COR-L47 (cell line): ENCODE measurements around the gene PRDX3.
"Not testable (repeated sequence)": the region's sequence is repeated elsewhere in the genome, so short reads cannot be mapped to it uniquely, and the experiment has no call there.

Experiments
- DNase-seq: peaks from one replicate; lab custom pipeline; 2025; lab: John Stamatoyannopoulos, UW

Gene PRDX3

DNA sequence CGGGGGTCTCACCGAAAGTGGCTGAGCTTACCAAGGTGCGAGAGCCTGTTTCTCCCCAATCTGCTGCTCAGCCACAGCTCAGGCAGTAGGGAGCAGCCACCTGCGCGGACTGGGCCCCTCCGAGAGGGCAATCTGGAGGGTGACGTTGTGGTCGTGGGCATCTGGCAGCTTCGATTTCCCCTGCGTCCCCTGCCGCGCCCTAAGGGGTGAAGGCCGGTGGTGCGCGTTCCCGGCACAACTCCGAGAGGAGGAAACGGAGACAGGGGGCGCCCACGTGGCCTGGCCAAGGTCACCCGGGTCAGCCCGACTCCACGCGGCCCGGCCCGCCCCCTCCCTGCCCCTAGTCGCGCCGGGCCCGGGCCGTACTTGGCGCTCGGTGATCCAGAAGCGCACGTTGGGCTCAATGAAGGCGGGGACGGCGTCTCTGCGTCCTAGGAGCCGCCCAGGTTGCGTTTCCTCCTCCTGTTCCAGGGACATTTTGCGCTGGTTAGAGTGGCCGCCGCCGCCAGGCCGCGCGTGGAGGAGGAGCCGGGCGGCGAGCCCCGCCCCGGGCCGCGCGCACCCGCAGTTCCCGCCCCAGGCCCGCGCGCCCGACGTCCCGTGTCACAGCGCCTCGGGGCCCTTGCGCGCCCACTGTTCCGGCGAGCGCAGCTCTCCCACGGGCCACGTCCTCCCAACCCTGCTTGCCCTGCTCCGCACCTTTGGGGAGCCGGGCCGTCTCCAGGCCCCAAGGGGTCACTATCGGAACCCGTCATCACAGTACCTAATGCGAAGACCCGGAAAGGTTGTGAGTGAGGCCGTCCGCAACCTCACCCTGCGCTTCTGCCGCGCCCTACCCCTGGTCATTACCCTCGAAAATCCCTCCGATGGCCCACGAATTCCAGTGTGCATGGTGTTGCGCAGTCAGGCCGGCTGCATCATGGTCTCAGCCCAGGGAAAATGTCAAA lies 13.2 kb downstream of the PRDX3 start, which contains the start of gene SFXN4:
TSS of gene SFXN4 (minus strand) at position 544 of the 947 bp plus-strand sequence. CDS start at position 477, 67 bp downstream.
- peak; percentile 34 for DNase-seq

DNA sequence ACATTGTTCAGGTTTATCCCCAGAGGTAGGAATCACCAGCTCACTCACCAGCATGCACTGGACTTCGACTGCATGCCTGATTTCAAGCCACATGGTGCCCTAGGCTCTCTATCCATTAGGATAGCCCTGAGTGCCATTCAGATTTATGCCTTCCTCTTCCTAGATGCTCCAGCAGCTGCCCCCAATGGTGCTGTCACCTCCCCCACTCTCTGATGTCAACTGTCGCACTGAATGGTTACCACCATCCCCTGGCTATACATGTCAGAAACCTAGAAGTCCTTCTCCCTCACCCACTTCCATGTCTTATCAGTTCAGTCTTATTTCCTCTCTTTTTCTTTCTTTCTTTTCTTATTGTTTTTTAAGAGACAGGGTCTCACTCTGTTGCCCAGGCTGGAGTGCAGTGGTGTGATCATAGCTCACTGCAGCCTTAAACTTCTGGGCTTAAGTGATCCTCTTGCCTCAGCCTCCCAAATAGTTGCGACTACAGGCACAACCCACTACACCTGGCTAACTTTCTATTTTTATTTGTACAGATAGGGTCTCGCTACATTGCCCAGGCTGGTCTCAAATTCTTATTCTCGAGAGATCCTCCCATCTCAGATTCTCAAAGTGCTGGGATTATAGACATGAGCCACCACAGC lies 16.0 kb downstream of the PRDX3 start:
- DNase-seq, result no peak

DNA sequence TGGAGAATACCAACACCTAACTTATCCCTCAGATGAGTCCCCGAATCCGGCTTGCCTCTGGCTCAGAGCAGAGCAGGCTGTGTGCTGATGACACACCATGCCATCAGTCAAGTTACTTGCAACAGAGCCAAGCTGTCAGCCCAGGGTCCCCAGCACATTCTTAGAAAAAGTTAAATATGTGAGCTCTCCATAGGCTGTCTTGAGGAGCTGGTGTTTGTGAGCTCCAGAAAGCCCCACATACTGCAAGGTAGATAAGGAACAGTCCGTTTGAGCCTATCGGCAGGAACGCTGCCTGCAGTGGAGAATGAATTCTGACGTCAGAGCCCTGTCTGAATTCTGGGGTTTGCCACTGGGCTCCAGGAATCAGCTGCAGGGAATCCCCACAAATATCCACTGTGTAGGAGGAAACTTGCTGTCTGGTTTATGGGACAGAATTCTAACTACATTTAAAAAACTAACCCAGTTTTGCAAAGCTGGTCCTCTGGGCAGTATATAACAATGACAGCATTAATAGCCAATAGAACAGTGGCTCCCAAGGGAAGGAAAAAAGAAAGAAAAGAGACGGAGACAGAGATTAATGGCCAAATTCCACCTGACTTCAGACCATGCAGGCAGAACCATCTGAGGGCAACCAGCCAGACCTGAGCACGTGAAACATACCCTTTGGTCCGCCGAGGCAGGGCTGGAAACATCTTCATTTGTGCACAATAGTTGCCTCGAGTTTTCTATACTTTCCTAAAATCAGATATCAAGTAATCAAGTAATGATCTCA lies 16.7 kb downstream of the PRDX3 start:
- DNase-seq, result no peak

DNA sequence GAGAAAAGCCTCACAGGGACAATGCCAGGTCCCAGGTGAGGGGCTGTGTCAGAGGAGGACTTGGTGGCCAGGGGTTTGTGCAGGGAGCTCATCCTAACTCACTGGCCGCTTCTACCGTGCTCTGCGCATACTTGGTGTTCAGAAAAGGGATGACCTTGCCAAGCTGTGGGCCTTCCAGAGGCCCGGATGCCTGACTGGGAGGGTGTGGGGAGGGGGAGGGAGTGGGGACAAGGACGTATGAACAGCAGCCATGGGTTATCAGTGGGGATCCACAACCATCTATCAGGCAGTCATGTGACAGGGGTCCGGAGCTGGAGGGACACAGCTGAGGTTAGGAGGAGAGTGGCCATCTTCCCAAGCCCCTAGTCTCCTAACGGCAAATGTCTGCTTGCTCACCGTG lies 19.3 kb downstream of the PRDX3 start:
- no peak for DNase-seq

DNA sequence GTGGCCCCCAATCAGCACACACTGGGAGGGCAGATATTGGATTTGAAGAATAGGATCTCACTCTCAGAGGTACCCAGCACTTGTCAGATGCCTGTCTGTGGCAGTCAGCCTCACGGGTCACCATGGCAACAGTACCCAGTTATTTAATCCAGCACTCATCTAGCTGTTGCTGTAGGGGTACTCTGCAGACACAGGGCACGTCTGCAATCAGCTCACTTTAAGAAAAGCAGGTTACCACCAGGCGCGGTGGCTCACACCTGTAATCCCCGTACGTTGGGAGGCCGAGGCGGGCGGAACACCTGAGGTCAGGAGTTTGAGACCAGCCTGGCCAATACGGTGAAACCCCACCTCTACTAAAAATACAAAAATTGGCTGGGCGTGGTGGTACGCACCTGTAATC lies 25.0 kb downstream of the PRDX3 start:
- DNase-seq, result no peak

DNA sequence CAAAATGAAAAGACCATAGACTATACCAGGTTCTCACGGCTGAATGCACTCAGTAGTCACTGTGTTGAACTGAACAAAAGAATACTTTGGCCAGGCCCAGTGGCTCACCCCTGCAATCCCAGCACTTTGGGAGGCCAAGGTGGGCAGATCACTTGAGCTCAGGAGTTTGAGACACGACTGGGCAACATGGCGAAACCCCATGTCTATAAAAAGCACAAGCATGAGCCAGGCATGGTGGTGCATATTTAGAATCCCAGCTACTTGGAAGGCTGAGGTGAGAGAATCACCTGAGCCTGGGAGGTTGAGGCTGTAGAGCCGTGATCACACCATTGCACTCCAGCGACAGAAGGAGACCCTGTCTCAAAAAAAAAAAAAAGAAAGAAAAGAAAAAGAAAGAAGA lies 25.6 kb downstream of the PRDX3 start:
- no peak for DNase-seq

DNA sequence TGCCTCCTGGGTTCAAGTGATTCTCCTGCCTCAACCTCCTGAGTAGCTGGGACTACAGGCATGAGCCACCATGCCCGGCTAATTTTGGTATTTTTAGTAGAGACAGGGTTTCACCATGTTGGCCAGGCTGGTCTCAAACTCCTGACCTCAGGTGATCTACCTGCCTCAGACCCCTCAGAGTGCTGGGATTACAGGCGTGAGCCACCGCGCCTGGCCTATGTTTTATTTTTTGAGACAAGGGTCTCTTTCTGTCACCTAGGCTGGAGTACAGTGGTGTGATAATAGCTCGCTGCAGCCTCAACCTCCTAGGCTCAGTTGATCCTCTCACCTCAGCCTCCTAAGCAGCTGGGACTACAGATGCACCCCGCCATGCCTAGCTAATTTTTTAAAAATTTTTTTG lies 27.0 kb downstream of the PRDX3 start:
- not testable (repeated sequence) for DNase-seq

DNA sequence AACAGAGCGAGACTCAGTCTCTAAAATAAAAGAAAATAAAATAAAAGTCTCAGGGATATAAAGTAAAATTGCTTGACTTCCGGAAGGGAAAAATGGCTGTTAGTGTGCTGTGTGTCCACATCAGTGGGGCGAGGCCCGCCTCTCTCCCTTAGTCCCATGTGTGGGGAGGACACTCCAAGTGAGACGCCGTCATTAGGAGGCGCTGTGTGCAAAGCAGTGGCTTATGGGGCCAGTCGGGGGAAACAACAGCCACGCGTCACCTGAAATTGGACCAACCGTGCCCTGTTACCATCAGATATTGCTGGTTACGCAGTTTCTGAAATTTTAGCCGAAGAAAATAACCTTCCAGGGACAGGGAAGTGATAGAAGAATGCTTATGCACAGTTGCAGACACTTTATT lies 28.9 kb downstream of the PRDX3 start:
- DNase-seq, result no peak

DNA sequence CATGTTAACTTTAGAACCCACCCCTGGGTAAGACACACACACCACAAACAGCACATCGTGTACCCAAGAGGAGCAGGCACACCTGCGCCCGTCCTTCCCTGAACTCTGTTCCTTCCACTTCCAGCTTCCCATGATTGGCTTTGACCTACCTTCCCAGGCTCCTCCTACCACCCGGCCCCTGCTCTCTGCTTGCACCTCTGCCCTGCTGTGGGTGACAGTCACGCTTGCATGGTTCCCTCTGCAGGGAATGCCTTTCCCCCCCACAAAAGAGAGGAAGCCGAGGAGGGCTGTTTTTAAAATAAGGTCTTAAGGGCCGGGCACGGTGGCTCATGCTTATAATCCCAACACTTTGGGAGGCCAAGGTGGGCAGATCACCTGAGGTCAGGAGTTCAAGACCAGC lies 29.5 kb downstream of the PRDX3 start:
- DNase-seq, result no peak

DNA sequence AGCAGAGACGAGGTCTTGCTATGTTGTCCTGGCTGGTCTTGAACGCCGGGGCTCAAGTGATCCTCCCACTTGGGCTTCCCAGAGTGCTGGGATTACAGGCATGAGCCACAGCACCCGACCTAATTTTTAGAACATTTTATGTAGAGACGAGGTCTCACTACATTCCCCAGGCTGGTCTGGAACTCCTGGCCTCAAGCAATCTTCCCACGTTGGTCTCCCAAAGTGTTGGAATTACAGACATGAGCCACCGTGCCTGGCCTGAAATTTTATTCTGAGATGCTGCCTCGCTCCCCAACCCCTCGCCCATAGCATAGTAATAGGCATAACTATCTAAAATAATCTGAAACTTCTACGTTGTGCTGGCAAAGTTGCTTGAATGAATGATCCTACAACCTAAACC lies 35.0 kb downstream of the PRDX3 start:
- DNase-seq, result no peak

DNA sequence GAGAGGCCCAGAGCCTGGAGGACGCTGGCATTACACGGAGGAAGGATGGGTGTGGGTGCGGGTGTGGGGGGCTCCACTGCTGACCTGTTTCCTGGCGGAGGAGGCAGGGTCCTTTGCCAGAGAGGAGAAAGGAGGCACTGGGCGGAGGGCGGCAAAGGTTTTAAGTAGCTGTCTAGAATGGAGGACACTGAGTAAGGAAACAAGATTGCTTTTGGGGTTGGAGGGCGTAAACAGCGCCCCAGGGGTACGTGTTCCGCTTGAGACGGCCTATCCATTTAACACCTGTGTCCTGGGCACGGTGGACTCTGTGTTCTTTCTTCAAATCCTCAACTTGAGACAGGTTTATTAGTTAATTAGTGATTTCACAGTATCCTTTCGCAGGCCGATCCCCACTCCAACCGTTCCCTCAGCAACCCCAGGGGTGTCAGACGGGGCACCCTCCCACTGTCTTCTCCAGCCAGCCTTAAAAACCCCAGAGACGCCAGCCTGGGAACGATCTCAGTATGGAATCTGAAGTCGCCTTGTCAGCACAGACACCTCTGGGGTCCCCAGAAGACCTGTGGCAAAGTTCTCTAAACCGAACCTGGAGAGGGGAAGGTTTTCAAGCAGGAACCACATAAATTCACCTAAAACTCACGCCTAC lies 37.9 kb downstream of the PRDX3 start:
- no peak for DNase-seq

DNA sequence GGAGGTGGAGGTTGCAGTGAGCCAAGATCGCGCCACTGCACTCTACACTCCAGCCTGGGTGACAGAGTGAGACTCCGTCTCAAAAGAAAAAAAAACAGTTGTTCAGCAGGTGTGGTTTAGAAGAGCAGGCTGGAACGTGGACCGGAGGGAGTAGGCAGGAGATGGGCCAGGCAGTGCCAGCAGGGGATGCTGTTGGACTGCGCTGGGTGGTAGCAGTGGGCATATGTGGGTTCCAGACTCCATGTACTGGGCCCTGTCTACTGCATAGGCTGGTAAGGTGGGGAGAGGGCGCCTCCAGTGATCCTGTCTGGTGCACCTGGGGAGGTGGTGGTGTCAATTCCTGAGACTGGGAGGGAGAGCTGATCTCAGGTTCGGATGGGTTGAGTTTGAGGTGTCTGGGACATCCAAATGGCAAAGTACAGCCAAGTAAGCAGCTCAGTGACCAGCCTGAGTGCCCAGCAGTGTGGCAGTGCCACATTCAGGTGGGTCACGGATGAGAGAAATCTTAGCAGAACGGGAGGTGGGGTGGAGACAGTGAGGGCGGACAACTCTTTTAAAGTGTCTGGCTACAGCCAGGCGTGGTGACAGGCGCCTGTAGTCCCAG lies 39.0 kb downstream of the PRDX3 start:
- DNase-seq, result no peak

DNA sequence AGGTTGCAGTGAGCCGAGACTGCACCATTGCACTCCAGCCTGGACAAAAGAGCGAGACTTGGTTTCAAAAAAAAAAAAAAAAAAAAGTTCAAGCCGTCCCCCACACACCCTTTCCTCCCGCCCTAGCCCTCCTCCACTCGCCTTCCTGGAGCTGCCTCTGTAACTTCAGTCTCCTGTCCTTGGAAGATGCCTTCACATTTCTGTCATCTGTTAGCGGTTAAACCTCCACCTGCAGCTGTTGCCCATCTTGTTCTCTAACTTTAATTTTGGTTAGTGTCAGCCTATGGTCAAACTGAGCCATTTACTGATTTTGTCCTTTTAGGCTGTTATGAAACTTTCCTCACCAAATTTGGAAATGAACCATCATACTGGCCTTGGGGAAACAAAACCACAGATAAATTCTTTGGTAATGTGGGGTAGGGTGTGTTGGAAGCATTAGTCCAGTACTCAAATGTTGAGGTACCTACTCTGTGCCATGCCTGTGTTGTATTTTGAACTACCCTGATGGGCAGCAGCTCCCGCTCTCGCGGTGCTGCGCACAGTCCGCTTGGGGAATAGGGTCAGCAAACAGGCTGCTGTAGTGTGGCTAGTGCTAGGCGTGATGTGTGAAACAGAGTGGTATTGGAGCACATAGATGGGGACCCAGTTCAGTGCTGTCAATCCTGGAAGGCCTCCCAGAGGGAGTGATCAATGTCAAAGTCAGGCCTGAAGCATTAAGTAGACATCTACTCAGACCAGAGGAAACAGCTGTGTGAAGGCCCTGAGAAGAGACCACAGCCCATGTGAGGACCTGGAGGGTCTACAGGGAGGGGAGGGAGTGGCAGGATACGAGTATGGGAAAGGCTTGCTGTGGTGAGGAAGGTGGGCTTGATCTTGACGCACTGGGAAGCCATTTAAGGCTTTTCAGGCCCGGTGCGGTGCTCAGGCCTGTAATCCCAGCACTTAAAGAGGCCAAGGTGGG lies 40.0 kb downstream of the PRDX3 start:
- no peak for DNase-seq

DNA sequence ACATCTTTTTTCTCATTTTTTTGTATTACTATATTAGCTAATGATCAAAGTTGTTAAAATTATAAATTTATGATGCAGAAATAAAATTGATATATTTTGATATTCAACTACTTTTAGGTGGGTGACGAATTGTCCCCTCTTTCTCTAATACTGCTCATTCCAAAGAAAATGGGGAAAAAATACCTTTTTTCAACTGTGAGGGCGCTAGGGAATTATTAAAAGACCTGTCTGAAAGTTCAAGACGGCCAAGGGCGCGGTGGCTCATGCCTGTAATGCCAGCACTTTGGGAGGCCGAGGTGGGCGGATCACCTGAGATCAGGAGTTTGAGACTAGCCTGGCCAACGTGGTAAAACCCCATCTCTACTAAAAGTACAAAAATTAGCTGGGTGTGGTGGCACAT lies 40.7 kb downstream of the PRDX3 start:
- DNase-seq, result not testable (repeated sequence)

DNA sequence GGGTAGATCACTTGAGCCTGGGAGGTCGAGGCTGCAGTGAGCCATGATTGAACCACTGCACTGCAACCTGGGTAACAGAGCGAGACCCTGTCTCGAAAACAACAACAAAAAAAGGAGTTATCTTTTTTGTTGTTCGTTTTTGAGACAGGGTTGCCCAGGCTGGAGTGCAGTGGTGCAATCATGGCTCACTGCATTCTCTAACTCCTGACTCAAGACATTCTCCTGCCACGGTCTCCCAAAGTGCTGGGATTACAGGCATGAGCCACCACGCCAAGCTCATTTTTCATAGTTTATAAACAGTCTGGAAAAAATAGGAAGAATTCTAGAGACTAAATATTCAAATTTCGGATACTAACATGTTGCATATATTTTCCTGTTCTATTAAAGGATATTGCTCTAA lies 42.5 kb downstream of the PRDX3 start:
- DNase-seq, result no peak

DNA sequence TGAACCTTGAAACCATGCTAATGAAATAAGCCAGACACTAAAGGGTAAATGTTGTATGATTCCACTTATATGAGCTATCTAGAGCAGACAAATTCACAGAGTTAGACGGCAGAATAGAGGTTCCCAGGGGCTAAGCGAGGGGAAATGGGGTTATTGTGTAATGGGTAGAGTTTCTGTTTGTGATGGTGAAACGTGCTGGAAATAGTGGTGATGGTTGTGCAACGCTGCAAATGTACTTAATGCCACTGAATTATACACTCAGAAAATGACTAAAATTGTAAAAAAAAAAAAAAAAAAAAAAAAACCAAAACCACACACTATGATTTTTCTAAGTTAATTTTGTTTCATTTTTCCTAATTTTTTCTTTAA lies 43.1 kb downstream of the PRDX3 start:
- DNase-seq, result no peak

DNA sequence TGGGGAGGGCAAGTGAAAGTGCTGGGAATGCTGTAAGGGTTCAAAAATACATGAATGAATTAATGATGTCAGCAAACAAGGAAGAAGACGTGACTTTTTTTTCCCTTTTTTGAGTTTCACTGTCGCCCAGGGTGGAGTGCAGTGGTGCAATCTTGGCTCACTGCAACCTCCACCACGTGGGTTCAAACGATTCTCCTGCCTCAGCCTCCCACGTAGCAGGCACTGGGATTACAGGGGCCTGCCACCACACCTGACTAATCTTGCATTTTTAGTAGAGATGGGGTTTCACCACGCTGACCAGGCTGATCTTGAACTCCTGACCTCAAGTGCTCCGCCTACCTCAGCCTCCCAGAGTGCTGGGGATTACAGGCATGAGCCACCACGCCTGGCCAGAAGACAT lies 44.7 kb downstream of the PRDX3 start:
- DNase-seq, result no peak

DNA sequence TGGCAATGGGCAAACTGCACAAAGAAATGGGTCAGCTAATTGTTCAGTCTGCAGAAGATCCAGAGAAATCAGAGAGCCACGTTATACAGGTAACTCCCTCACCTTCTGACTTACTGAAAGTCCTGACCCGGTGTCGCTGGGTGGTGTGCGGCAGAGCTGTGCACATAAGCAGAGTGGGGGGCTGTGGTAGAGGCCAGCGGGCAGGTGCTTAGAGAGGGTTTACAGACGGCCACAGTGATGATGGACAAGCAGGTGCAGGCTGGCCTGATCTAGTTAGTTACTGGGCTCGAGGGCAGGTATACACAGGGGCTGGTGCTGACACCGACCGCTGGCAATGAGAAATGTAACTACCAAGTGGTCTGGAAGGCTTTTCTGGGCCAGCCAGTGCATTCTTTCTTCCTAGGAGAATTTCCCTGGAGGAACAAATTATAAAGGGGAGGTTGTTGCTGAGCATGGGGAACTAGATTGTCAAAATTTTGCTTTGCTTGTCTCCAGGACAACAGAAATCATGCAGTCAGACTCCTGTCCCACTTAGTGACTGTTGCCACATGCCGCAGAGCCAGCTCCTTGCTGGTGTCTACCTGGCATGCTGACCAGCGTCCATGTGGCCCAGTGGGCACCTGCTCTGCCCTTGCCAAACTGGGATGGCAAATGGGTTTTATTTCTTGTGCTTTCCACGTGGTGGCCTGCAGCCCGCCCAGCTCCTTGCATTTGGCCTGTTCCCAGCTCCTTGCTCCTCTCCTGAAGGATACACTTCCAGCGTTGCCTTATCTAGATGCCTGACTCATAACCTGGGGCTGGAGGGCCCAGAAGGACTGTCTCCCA lies 45.9 kb downstream of the PRDX3 start:
- no peak for DNase-seq

DNA sequence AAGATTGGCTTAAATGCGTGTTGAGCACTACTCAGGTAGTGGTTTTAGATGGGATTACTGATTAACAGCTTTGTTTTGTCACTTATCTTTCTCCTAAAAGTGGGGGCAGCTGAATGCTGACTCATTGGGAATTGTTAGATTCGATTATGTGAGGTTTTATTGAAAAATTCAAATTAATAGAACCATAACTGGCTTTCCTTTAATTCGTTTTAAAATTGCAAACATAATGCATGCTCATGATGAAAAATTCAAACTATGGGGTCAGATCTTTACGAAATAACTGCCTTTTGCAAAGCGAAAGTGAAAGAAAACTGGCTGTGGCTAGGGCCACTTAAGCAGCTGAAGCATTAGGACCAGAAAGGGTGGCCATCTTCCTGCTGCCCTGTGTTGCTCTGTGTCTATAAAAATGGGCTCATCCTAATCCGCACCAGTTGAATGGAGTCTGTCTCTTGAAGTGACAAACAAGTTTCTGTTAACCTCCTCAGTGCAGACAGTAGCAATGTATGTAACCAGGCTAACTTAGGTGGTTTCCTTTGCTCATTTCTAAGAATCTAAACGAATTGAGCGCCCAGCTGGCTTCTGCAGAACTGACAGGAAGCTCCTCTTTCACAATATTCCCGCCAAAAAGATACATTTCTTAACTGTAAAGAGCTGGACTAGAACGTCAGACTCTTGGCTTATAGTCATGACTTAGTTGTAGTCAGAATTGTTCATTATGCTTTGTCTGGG lies 46.9 kb downstream of the PRDX3 start:
- no peak for DNase-seq
